Spleen (tissue), 11 donors: Measurements from ENCODE around the gene ICAM3. TPM values are rescaled to one million over a fixed set of nuclear protein-coding genes. Genes with fewer than 3 reads are reported as not detected.
A peak's percentile ranks its signal among the peaks of the same experiment; 100 is the strongest.

Experiments
- DNase-seq: peaks from one replicate; pipeline ENCODE4 v3.0.0-alpha.2; 2020
- H3K27ac ChIP-seq, 8 donors: fragments of 200-600 bp; sonication (generic) in 7 of 8; 1 replicate in 4 of 8; 2 replicates in 4 of 8; pipeline versions ENCODE4 v1.5.0 to v1.8.0; 2016 to 2021; ENCODE audit warnings: inconsistent platforms in 4 of 8, mild to moderate bottlenecking in 4 of 8, moderate library complexity in 1 of 8
- H3K27me3 ChIP-seq, 7 donors: fragments of 200-600 bp; sonication (generic) in 6 of 7; replicated peaks in 1 of 7; 1 replicate in 4 of 7; 2 replicates in 3 of 7; pipeline versions ENCODE4 v1.5.0 to v1.8.0; 2016 to 2021; ENCODE audit warnings: inconsistent platforms in 3 of 7, mild to moderate bottlenecking in 1 of 7
- H3K36me3 ChIP-seq, 6 donors: fragments of 200-600 bp; sonication (generic) in 5 of 6; 1 replicate in 4 of 6; 2 replicates in 2 of 6; pipeline versions ENCODE4 v1.5.0 to v1.8.0; 2016 to 2021; ENCODE audit warnings: inconsistent platforms in 2 of 6
- H3K4me1 ChIP-seq, 6 donors: fragments of 200-600 bp; sonication (generic) in 5 of 6; 1 replicate in 3 of 6; 2 replicates in 3 of 6; pipeline versions ENCODE4 v1.5.0 to v1.8.0; 2016 to 2021; ENCODE audit warnings: inconsistent platforms in 3 of 6
- H3K4me3 ChIP-seq, 8 donors: fragments of 200-600 bp; sonication (generic) in 7 of 8; 1 replicate in 4 of 8; 2 replicates in 4 of 8; pipeline versions ENCODE4 v1.5.0 to v1.8.0; 2016 to 2021; ENCODE audit warnings: inconsistent platforms in 4 of 8, mild to moderate bottlenecking in 4 of 8, moderate library complexity in 2 of 8
- H3K9me3 ChIP-seq, 8 donors: fragments of 200-600 bp; sonication (generic) in 7 of 8; 1 replicate in 4 of 8; 2 replicates in 4 of 8; pipeline versions ENCODE4 v1.5.0 to v1.8.0; 2016 to 2021; ENCODE audit warnings: inconsistent platforms in 4 of 8
- CTCF ChIP-seq, 11 experiments: fragments of 200-600 bp in 7 of 11; fragments of 450-650 bp in 4 of 11; sonication (generic) in 4 of 11; IDR thresholded peaks in 8 of 11; conservative IDR thresholded peaks in 3 of 11; 1 replicate in 7 of 11; 2 replicates in 4 of 11; pipeline versions ENCODE4 v1.4.0 to v1.8.0; 2016 to 2021; ENCODE audit warnings: antibody characterized with exemption in 11 of 11, inconsistent platforms in 4 of 11, mild to moderate bottlenecking in 1 of 11
- POLR2A ChIP-seq, 3 donors: fragments of 450-650 bp; IDR thresholded peaks; one replicate each; pipeline ENCODE4 v1.5.1; 2017; ENCODE audit warnings: antibody characterized with exemption in 3 of 3, mild to moderate bottlenecking in 1 of 3
- POLR2AphosphoS5 ChIP-seq, 3 donors: sonication (generic); formaldehyde crosslinking; IDR thresholded peaks; one replicate each; pipeline ENCODE4 v1.5.1; 2017; ENCODE audit warnings: antibody characterized with exemption in 3 of 3
- WGBS, 5 donors: extraction: QIAGEN DNeasy Blood & Tissue Kit in 3 of 5; methylation state at CpG; one replicate each; pipeline versions ENCODE4 v1.1.5 to v1.1.7; 2013 to 2018; 5-methylcytosine and 5-hydroxymethylcytosine counted together
- intact Hi-C: fragments of 100-400 bp; cut with DNase I; formaldehyde crosslinking; loops from one replicate; pipeline ENCODE4 v1.15.0; 2023; ENCODE audit warnings: low total_unique reads
- polyA plus RNA-seq, 3 donors: library from polyadenylated mRNA; stranded (reverse); fragments of 200-250 nt; gene quantifications; one replicate each; pipeline ENCODE4 v1.2.1, GENCODE V29; 2013
- total RNA-seq, 7 donors: library from RNA; depleted of rRNA in 3 of 7; stranded (reverse); fragments of >200 nt in 3 of 7; fragmentation: NEBNext Ultra II Directional in 4 of 7; extraction: Animal tissue kit (Norgen Biotek cat#: 25700) in 4 of 7; gene quantifications; one replicate each; pipeline versions ENCODE4 v1.1.0 to v1.2.1, GENCODE V29; 2016 to 2021
- donor health status: healthy with polysubstance abuse.
- donor health status: DM: no; HTN: no; CAD: no; lungs with moderate emphysema.
- donor health status: DM: no; HTN: no; CAD: no.
- donor health status: Bipolar disorder and iron deficiency.
- donor health status: healthy.
- donor health status: DM: no; HTN: no; CAD: no.
- donor health status: DM: yes; HTN: yes; CAD: no.

ICAM3 gene
- total and polyA plus RNA-seq, 10 donors: 69.3 to 180 (median 111) TPM

- WGBS, 5 donors: 0 to 2% (median 1%) methylated on average over 31 to 50 of the region's 50 CpGs
- H3K9me3 ChIP-seq: no peaks in the 10 kb centered on the region
Observed at GRCh38 chr19:10289167-10289835, 50.1 kb downstream of the ICAM3 start.

DNA sequence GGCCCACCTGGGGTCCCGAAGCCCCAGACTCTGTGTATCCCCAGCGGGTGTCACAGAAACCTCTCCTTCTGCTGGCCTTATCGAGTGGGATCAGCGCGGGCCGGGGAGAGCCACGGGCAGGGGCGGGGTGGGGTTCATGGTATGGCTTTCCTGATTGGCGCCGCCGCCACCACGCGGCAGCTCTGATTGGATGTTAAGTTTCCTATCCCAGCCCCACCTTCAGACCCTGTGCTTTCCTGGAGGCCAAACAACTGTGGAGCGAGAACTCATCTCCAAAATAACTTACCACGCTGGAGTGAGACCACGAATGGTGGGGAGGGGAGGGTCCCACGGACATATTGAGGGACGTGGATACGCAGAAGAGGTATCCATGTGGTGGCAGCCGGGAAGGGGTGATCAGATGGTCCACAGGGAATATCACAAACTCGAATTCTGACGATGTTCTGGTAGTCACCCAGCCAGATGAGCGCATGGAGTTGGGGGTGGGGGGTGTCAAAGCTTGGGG lies 50.7 kb downstream of the ICAM3 start:
- Histone ChIP-seq H3K4me1 (peaks cover 69 to 100% (median 93%) of the 10 kb centered on the region in 6 donors), H3K27me3 (peaks cover 10 to 71% (median 65%) of the 10 kb centered on the region in 7 donors), H3K36me3 (peaks cover 3 to 27% (median 25%) of the 10 kb centered on the region in 6 donors), H3K27ac (no peak overlapping the region), H3K4me3 (peak overlapping the region in 6 of 8 donors; percentile 39 to 70 (median 44)), H3K9me3 (no peaks in the 10 kb centered on the region)
- WGBS, 5 donors: 1 to 6% (median 3%) methylated on average over 16 to 23 of the region's 23 CpGs
- intact Hi-C loops: no loop called here
- no peak for TF ChIP-seq POLR2A (IDR thresholded peaks at IDR 0.05)
- TF ChIP-seq POLR2AphosphoS5 (IDR thresholded peaks at IDR 0.05): no peak
- no peak for TF ChIP-seq CTCF (IDR thresholded peaks at IDR 0.05 in 8 of 11, conservative IDR thresholded peaks at IDR 0.05 in 3 of 11)
- DNase-seq: no peak

More at GRCh38 chr19:10289167-10289835, 50.1 kb downstream of the ICAM3 start:
- H3K27me3 ChIP-seq: peaks cover 15 to 77% (median 71%) of the 10 kb centered on the region in 7 donors
- H3K4me3 ChIP-seq: peak overlapping the region; percentile 13 to 70 (median 43)
- intact Hi-C loops: no loop called here
- H3K4me1 ChIP-seq: peaks cover 69 to 100% (median 93%) of the 10 kb centered on the region in 6 donors
- H3K36me3 ChIP-seq: peaks cover 3 to 21% (median 20%) of the 10 kb centered on the region in 6 donors
- peak; percentile 87 for DNase-seq
- TF ChIP-seq CTCF (IDR thresholded peaks at IDR 0.05 in 8 of 11, conservative IDR thresholded peaks at IDR 0.05 in 3 of 11) (no peak), POLR2AphosphoS5 (IDR thresholded peaks at IDR 0.05) (peak in 1 of 3 donors; percentile 3)
- no peak overlapping the region for H3K27ac ChIP-seq

DNA sequence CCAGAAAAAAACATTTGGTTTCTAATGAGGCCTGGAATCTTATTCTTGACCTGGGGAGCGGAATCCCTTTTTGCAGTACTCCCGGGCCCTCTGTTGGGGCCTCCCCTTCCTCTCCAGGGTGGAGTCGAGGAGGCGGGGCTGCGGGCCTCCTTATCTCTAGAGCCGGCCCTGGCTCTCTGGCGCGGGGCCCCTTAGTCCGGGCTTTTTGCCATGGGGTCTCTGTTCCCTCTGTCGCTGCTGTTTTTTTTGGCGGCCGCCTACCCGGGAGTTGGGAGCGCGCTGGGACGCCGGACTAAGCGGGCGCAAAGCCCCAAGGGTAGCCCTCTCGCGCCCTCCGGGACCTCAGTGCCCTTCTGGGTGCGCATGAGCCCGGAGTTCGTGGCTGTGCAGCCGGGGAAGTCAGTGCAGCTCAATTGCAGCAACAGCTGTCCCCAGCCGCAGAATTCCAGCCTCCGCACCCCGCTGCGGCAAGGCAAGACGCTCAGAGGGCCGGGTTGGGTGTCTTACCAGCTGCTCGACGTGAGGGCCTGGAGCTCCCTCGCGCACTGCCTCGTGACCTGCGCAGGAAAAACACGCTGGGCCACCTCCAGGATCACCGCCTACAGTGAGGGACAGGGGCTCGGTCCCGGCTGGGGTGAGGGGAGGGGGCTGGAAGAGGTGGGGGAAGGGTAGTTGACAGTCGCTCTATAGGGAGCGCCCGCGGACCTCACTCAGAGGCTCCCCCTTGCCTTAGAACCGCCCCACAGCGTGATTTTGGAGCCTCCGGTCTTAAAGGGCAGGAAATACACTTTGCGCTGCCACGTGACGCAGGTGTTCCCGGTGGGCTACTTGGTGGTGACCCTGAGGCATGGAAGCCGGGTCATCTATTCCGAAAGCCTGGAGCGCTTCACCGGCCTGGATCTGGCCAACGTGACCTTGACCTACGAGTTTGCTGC lies 52.4 kb downstream of the ICAM3 start, which contains the start of gene ICAM4:
Gene ICAM4 (plus strand): TSS at position 153 of the 935 bp plus-strand sequence. CDS start 58 bp downstream, at position 211.
- Histone ChIP-seq H3K4me3 (peak within 1 kb of the TSS in 7 of 8 donors; percentile 4 to 56 (median 26)), H3K27me3 (peaks cover 8 to 54% (median 49%) of the 10 kb centered on the region in 7 donors), H3K4me1 (peaks cover 62 to 100% (median 82%) of the 10 kb centered on the region in 6 donors), H3K27ac (peak within 1 kb of the TSS in 7 of 8 donors; percentile 13 to 74 (median 65)), H3K9me3 (no peaks in the 10 kb centered on the region), H3K36me3 (peaks cover 3 to 44% (median 41%) of the 10 kb centered on the region in 6 donors)
- WGBS, 5 donors: 4 to 7% (median 4%) methylated on average over 26 to 59 of the region's 59 CpGs
- peak; percentile 57 to 84 (median 74) for TF ChIP-seq POLR2AphosphoS5 (IDR thresholded peaks at IDR 0.05)
- no peak for TF ChIP-seq POLR2A (IDR thresholded peaks at IDR 0.05)
- peak; percentile 88 for DNase-seq
- intact Hi-C loops: no loop called here

- Histone ChIP-seq H3K27ac (peak overlapping the region in 1 of 8 donors; percentile 74), H3K36me3 (peaks cover 3 to 60% (median 49%) of the 10 kb centered on the region in 6 donors)
Observed at GRCh38 chr19:10285393-10285792, 54.0 kb downstream of the ICAM3 start.

More at GRCh38 chr19:10285393-10285792, 54.0 kb downstream of the ICAM3 start:
- no peak overlapping the region for H3K4me3 ChIP-seq
- DNase-seq: no peak
- H3K9me3 ChIP-seq: no peaks in the 10 kb centered on the region
- H3K27me3 ChIP-seq: peaks cover 4 to 38% (median 32%) of the 10 kb centered on the region in 7 donors
- TF ChIP-seq POLR2AphosphoS5 (IDR thresholded peaks at IDR 0.05) (peak in 1 of 3 donors; percentile 34), POLR2A (IDR thresholded peaks at IDR 0.05) (no peak), CTCF (IDR thresholded peaks at IDR 0.05 in 8 of 11, conservative IDR thresholded peaks at IDR 0.05 in 3 of 11) (no peak)
- 77 to 85% (median 79%) methylated on average over 4 of the region's 4 CpGs for WGBS, 5 donors
- intact Hi-C loops: no loop called here
- peaks cover 45 to 97% (median 71%) of the 10 kb centered on the region in 6 donors for H3K4me1 ChIP-seq
